ENCODE measurements around the gene HIC2.
"Not testable (repeated sequence)": the region's sequence is repeated elsewhere in the genome, so short reads cannot be mapped to it uniquely, and the experiment has no call there.

Gene HIC2

DNA sequence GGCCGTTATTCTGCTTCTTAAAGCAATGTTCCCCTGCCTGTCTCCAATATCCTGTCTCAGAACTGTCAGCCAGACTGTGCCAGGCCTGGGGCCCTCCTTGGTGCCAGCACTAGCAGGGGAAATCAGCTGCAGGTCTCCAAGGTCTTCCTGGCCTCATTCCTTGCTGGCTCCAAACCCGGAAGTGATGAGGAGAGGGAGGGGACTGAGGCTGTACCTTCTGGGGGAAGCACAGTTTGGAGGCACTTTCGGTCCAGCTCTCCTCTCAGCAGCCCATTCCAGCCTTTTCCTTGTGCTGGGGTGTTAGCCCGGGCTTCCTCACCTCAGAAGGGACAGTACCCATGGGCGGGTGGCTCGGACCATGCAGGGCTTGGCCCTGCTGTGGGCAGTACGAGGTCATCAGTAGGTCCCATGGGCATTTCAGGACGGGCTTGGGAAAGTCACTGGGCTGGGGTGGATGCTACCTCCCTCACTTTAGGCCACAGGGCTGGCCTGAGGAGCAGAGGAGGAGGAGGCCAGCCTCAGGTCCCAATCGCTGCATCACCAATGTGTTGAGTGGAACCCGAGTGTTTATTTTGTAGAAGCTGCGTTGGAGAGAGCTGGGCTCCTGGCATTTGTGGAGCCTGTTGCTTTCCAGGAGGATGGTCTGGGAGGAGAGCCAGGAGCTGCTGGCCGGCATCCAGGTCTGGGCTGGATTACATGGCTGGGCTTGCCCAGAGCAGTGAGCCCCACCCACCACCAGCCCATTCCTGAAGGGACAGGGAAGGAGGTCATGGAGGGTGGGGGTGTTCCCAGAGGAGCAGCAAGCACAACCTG lies 19.0 kb downstream of the HIC2 start:
- not testable (repeated sequence) for DNase-seq

DNA sequence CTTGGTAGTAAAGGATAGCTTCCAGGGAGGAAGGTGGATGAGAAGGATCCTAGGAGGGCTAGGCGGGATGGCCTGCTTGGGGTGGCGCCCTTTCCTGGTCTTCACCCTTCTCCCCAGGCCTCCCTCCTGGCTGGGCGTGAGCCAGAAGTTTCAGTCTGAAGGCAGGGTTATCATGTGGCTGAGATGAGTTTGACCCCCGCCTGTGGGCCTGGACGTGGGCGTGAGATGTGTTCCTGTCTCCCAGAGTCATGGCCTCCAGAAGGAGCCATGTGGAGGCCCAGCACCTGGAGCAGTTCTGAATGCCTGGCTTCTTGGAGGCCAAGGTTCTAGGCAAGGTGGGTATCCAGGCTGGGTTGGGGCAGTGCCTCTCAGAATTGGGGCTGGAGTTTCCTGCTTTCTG lies 20.8 kb downstream of the HIC2 start:
- not testable (repeated sequence) for DNase-seq

DNA sequence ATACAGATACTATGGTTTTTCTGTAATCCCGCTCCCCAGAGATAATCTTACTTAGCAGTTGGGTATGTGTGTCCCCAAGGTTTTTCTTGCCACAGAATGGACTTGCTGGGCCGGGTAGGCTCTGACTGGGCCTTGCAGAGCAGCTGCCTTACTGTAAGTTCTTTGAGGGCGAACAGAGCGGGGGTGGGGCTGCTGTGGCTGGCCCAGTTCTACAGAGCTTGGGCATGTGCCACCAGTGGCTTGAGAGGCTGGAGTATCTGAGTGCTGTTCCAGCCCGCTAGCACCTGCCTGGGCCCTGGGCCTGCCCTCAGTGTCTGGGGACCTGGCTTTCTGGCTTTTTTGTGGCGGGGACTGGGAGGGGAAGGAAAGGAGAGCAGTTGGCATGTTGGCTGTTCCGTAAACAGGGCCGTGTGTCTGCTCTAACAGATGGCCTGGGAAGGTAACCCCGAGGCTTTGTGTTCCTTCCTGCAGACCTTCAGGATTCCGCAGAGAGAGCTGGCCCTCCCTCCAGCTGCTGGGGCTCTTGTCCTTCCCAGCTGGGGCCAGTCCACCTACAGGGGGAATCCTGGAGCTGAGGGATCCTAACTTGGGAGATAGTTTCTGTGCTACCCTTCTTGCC lies 23.0 kb downstream of the HIC2 start:
- not testable (repeated sequence) for DNase-seq

DNA sequence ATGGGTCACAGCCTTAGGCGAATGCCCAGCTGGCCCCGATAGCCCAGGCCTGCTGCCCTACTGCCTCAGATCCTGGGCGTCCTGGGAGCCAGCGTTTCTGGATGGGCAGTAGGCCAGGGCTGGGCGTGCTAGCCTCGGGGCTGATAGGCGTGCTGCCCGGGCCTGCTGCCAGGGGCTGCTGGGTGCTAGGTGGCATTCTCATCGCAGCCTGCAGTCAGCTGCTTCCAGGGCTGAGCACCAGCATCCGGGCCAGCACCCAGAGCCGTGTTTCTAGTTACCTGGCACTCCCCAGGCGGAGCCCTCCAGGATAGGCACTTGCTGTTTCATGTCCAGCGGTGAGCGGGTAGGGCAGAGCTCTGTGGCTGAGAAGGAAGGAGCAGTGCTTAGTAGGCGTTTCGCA lies 23.5 kb downstream of the HIC2 start:
- DNase-seq, result not testable (repeated sequence)

DNA sequence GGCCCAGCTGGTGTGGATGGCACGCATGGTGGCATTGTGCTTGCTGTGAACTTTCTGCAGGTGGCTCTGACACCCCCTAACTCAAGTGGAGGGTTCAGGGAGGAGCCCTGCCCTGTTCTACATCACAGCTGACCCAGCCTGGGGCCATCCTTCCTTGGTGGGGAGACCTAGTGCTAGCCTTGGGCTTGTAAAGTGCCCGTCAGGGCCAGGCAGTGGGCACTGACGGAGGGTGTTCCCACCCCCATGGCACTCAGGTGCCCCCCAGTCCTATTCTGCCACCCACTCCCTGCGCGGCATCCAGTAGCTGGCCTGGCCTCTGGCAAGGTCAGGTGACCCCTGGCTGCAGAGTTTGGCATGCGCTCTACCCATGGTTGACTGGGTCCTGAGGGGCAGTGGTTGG lies 24.0 kb downstream of the HIC2 start:
- DNase-seq, result not testable (repeated sequence)

DNA sequence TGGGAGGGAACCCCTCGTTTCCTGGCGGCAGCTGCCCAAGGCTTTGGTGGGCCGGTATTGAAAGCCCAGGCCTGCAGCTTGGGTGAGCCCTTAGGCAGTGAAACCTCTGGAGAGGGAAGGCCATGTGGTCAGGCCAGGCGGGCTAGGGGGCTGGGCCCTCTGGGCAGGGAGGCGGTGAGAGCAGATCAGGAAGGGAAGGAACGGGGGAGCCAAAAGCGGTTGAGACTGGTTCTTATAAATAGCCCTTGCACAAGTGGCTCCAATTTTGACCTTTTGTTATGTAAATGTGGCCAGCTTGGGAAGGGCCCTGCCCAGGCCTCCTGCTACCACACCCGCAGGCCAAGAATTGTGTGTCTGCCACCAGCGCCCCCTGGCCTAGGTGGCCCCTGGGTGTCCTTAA lies 25.0 kb downstream of the HIC2 start:
- not testable (repeated sequence) for DNase-seq

DNA sequence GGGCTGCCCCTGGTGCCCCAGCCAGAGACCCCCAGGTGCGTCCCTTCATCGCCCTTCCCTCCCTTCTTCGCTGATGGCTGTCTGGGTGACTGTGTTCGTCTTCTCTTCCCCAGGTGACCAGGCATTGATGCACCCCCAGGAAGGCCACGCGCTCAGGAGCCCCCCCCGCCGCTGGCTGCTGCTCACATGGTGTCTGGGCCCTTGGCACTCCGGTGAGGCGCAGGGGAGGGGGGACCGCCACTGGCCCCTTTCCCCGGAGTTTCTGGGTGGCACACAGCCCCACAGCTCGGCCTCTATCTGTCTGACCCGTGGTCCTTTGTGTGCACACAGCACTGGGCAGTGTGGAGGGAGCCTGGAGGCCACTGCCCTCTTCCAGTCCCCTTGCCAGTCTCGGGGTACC lies 25.5 kb downstream of the HIC2 start:
- not testable (repeated sequence) for DNase-seq

DNA sequence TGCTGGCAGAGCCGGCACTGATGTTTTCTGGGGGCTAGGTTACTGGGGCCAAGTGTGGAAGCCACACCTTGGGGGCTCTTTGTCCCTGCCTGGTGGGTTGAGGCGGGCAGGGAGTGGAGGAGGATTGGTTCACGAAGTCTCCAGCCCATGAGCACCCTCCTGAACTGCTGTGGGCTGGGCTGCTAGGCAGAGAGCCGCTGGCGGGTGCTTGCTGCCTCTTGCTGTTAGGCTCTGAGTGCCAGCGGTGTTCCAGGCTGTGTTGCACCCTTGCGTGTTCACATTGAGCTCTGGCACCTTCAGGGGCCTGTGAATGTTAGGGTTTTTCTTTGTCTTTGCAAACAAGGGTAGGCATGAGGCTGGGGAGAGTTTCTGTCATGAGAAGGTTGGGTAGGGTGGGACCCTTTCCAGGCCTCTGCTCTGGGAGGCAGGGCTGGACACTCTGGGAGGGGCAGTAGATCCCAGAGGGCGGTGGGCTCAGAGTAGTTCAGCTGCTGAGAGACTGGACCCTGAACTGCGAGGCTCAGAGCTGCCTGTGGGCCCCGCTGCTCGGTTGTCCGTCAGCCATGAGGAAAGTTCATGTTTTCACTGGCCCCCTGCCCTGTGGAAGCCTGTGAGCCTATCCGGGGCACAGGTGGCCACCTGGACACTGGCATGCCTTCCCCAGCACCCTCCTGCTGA lies 26.0 kb downstream of the HIC2 start:
- no peak for DNase-seq

DNA sequence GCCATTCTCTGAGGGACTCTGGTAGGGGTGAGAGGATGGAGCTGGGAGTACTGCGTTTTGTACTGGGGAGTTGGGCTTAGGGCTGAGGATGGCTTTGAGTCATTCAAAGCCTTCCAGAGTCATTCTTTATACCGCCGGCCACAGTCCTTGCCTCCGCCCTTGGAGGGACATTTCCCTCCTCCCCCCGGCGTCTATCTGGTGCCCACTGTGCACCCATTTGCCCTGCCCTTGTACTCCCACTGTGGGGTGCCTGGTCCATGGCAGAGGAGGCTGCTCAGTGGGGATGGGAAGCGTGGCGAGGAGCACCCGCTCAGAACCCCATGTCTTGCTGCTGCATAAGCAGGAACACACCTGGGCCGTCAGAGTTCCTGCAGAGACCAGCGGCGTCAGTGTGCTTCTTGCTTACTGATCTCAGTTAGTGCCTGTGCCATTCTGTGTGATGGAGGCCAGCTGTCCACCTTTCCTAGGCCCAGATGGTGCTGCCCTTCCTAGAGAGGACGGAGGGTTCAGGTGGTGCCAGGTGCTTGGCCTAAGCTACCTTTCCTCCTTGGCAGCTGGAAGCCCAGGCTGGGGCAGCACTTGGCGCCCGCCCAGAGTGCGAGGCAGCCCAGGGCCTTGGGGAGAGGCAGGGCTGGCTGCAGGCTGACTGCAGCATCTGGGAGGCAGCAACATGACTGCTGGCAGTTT lies 26.7 kb downstream of the HIC2 start:
- no peak for DNase-seq

DNA sequence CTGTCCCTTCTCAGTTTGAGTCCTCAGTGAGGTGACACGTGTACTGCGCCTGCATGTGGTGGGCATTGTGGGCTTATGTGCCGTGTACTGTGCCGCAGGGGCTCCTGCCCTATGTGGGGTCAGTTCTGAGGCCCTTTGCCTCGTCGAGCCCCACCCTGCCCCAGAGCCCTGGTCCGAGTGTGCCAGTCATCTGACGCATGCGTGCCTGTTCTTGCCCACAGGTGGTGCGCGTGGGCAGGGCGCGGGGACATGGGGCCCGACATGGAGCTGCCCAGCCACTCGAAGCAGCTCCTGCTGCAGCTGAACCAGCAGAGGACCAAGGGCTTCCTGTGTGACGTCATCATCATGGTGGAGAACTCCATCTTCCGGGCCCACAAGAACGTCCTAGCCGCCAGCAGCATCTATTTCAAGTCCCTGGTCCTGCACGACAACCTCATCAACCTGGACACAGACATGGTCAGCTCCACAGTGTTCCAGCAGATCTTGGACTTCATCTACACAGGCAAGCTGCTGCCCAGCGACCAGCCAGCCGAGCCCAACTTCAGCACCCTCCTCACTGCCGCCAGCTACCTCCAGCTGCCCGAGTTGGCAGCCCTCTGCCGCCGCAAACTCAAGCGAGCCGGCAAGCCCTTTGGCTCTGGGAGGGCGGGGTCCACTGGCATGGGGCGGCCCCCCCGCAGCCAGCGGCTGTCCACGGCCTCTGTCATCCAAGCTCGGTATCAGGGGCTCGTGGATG lies 27.7 kb downstream of the HIC2 start:
- DNase-seq, result no peak

DNA sequence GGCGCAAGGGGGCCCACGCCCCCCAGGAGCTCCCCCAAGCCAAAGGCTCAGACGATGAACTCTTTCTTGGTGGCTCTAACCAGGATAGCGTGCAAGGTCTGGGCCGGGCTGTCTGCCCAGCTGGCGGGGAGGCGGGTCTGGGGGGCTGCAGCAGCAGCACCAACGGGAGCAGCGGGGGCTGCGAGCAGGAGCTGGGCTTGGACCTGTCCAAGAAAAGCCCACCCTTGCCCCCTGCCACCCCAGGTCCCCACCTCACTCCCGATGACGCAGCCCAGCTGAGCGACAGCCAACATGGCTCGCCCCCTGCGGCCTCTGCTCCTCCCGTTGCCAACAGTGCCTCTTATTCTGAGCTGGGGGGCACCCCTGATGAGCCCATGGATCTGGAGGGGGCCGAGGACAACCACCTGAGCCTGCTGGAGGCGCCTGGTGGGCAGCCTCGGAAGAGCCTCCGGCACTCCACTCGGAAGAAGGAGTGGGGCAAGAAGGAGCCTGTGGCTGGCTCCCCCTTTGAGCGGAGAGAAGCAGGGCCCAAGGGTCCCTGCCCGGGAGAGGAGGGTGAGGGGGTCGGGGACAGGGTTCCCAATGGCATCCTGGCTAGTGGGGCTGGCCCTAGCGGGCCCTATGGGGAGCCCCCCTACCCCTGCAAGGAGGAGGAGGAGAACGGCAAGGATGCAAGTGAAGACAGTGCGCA lies 28.4 kb downstream of the HIC2 start:
- no peak for DNase-seq

DNA sequence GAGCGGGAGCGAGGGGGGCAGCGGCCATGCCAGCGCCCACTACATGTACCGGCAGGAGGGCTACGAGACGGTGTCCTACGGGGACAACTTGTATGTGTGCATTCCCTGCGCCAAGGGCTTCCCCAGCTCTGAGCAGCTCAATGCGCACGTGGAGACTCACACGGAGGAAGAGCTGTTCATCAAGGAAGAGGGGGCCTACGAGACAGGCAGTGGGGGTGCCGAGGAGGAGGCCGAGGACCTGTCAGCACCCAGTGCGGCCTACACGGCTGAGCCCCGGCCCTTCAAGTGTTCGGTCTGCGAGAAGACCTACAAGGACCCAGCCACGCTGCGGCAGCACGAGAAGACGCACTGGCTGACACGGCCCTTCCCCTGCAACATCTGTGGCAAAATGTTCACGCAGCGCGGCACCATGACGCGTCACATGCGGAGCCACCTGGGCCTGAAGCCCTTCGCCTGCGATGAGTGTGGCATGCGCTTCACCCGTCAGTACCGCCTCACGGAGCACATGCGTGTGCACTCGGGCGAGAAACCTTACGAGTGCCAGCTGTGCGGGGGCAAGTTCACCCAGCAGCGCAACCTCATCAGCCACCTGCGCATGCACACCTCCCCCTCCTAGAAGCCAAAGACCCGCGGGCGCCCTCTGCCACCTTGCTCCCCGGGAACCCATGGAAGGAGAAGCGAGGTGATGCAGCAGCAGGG lies 29.1 kb downstream of the HIC2 start:
- no peak for DNase-seq

DNA sequence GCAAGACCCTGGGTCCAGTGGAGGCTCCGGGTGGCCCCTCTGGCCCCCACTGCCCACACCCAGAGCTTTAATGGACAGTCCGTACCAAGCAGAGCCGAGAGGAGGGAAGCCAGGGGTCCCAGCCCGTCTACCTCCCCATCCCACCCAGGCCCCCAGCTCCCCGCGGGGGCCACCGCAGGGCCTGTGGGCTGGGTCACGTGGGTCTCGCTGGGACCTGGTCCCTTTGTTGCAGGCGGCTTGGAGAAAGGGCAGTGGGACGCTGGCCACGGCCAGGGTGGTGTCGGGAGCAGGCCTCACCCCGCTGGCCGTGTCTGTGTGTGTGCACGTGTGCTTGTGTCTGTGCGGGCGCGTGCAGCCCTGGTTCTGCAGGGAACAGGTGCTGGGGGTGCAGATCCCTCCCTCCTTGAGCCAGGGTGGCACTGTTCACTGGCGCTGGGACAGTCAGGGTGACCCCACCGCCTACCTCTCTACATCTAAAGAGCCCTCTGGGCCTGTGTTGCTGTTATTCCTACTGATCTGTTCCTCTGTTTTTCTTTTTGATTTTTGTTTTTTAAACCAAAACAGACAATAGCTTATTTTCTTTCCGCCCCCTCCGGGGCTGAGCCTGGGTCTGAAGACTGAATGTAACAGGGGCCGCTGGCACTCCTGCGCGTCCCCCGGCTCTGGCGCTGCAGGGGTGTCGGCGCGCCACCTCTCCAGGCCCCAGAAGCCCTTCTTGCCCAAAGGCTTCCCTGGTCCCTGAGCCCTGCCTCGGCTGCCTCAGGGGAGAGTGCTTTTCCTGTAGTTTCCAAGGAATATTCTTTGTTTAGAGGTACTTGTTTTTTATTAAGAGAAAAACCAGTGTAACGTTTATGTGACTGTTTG lies 29.9 kb downstream of the HIC2 start:
- no peak for DNase-seq

DNA sequence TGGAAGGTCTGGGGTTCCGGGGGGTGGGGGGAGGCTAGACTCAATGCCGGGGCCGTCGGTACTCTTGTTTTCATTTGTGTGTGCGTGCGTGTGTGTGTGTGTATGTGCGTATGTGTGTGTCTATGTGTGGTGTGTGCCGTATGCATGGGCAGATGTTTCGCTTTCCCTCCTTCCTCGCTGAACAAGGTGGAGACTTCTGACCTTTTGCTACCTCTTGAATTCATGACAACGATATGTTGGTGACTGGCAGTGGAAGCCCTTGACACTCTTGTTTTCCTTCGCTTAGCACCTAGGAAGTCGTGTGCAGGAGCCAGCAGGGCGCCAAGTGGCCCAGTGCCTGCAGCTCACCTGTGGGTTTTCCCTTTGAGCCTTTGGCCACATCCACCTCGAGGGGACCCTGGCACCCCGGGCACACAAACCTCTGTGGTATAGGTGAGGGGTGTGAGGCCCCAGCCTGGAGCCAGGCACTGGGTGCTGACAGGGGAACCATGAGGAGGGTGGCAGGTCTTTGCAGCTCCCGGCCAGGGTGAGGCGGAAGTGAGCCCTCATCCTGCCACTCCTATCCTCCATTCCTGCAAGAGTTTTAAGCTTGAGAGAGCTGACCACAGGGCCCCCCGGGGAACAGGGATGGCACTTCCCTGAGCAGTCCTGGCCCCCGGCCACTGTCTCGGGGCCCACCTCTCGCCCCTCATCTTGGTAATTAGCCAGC lies 30.7 kb downstream of the HIC2 start:
- no peak for DNase-seq

DNA sequence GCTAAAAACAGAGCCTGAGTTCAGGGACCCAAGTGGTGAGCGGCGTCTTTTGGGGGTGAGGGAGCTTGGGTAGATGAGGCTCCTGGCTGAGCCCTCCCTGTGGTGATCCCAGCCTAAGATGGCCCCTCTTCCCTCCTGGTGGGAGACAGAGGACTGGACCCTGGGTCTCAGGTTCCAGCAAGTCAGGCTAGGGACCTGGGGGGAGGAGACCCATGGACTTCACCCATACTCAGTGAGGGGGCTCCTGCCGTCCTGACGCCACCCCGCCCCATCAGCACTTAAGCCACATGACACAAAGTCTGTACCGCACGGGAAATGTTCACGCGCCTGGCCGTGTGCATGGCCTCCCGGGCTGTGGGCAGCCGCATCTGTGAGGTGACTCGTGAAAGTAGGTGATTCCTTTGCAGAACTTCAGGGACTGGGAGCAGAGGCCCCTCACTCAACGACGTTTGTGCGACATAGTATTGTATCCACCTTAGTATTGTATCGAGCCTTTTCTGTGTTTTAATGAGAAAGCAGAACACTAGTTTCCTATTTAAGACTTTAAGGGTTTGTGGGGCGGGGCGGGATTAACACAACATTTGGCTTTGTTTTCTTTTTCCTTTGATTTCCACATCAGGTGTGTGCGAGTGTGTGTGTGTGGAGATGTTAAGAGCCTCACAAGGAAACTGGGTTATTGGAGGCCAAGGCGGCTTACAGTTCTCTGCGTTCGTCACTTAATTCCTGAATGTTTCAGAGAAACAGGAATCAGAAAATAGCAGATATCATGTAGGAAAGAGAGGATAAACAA lies 31.7 kb downstream of the HIC2 start:
- no peak for DNase-seq

DNA sequence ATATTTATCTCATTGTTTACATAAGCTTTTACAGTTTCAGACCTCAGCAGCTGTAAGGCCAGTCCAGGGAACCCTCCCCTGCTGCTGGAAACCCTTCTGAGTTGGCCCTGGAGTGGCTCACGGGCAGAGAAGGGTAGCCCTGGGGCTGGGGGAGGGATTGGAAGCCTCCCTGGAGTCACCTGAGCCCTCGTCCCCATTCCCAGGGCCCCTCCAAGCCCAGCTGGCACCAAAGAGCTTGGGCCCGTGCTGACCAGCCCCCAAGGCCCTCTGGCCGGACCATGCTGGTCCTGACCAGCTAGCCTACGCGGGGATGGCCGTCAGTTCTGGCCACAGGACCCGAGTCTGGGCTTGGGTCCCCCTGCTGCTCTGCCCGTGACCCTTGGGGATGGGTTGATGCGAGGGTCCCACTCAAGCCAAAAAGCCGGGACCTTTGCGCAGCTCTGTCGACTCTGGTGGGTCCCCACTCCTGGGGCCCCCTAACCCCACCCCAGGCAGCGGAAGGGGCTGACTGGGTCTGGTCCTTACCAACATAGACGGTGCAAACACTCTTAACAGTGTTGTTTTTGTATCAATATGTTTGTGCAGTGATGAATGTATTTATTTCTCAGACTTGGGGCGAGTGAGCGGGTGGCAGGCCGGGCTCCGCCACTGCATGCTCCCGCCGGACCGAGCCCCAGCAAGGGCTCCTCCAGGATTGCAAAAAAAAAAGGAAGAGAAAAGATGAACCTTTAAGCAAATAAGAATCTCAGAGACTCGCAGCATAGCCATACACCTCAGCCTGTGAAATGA lies 32.6 kb downstream of the HIC2 start:
- DNase-seq, result no peak

DNA sequence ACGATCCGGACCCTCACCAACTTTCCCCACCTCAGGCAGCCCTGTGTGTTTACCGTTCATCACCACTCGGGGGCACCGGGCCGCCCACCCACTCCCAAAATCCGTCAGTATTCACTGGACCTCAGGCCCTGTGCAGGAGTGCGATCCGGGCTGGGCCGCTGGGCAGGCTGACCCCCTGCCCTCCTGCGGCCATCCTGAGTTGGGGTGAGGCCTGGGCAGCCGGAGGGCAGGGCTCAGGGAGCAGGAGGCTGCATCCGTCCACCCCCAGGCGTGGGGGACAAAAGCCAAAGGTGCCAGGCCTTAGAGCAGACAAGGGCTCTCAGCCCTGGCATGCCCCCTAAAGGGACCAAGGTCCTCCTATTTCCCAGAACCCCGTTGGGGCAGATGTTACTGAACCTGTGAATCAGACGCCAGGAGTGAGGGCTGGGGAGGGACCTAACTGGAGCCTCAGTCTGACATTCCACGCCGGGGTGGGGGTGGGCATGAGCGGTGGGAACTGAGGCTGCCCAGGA lies 33.2 kb downstream of the HIC2 start:
- DNase-seq, result no peak

DNA sequence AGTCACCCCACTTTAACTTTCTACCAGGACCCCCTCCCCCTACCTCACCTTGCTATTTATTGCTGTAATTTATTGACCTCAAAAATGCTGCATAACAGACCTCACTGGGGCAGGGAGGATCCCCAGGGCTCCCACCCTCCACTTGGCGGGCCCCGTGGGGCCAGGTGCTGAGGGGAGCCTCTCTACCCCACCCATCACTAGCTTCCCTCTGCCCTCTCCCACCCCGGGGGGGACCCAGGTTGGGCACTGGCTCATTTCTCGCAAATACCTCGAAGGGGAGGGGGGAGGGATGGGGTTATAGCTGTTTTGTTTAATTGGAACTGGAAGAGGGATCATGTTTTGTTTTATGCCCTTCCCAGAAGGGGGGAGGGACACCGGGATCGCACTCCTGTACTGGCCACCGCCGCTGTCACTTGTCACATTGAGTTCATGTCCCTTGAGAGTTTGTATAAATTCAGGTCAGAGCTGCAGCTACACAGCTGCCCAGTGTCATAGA lies 33.7 kb downstream of the HIC2 start:
- no peak for DNase-seq
